GM19035 (cell line): ENCODE measurements around the gene RGS19.

Source experiments
- ATAC-seq: cut with Tn5 transposase; IDR thresholded peaks from one replicate; pipeline ENCODE4 v1.9.1; 2021; ENCODE audit not compliant: unreplicated experiment

The RGS19 gene

DNA sequence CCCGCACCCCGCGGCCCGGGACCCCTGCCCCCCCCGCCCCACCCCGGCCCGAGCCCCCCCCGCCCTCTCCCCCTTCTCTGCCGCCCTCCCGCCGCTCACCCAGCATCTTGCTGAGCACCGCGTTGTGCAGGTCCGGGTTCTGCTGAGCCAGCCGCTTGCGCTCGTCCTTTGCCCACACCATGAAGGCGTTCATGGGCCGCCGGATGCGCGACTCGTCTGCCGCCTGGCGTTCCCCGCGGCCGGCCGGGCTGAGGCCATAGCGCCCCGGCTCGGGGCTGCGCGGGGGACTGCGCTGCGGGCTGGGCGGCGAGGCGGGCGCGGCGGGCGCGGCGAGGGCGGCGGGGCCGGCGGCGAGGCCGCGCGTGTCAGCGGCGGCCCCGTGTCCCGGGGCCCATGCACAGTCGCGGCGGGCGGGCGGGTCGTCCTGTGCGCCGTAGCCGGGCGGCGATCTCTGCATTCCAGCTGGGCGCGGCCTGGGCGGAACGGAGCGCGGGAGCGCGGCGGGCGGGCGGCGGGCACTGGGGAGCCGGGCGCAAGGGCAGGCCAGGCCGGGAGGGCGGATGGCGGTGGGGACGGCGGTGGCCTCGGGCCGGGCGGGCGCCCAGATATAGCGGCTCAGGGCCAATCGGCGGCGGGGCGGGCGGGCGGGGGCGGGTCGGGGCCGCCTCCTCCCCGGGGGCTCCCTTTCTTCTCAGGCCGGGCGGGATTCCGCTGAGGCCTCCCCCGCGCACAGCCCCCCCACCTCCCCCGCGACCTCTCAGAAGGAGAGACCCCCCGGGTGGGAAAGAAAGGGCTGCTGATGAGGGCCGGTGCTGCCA is 30.0 kb downstream of the RGS19 start, which contains the start of gene SOX18:
Gene SOX18 (minus strand): TSS at position 580 of the 818 bp plus-strand sequence. CDS start 123 bp downstream, at position 457.
- no peak for ATAC-seq

DNA sequence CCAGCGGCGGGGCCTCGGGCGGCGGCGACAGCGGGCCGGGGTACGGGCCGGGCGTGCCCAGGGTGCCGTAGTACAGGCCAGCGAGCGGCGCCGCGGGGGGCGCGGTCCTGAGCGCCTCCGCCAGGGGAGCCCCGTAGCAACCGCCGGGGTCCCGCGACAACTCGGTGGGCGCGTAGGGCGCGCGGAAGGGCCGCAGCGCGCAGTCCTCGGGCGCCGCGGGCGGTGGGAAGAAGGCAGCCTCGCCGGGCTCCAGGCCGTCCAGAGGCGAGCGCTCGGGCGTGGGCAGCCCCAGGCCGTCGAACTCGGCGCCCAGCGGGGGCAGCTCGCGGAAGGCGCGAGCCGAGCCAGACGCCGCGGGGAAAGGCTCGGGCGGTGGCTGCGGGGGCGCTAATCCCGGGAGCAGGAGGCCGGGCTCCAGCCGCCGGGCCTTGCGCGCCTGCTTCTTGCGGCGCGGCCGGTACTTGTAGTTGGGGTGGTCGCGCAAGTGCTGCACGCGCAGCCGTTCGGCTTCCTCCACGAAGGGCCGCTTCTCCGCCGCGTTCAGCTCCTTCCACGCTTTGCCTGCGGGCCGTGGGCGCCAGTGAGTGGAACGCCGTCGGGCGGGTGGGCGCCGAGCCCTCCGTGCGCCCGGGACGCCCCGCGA is 30.8 kb downstream of the RGS19 start:
- no peak for ATAC-seq

GRCh38 chr20:64047968-64048401 is 31.3 kb downstream of the RGS19 start:
- ATAC-seq, result no peak

GRCh38 chr20:64047046-64047389 is 32.3 kb downstream of the RGS19 start:
- no peak for ATAC-seq

GRCh38 chr20:64045346-64046011 is 33.8 kb downstream of the RGS19 start:
- no peak for ATAC-seq

- ATAC-seq, result no peak
Observed at GRCh38 chr20:64044484-64045247, 34.7 kb downstream of the RGS19 start.

GRCh38 chr20:64043768-64044167 is 35.5 kb downstream of the RGS19 start:
- no peak for ATAC-seq

DNA sequence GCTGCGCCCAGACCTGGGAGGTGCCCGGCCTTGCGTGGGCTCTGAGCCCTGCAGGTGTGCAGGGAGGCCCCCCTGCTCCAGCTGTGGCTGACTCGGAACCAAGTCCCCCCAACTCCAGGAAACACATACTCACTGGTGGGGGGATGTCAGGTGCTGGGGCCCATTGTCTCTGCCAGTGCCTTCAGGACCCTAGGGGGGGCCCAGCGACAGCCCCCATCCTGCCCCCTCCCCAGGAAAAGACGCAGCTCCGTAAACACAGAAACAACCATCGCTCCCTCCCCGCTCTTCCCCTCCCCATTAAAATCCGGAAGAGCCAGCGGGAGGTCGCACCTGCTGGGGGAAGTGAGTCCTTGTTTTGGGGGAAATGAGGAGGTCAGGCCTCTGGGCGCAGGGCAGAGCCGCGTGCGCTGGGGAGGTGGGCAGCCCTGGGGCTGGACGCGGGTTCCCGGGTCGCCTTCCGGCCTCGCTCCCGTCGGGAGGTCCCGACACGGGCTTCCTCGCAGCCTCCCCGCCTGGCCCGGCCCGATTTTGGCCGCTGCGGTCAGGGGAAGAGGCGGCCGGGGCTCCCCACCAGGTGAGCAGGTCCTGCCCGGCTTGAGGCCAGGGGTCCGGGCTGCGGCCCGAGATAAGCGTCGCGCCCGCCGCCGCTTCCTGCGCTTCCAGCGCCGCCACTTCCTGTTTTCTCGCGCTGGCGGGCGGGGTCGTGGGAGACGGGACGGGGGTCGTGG is 37.1 kb downstream of the RGS19 start:
- ATAC-seq, result no peak

GRCh38 chr20:64041781-64042053 is 37.6 kb downstream of the RGS19 start:
- no peak for ATAC-seq

- ATAC-seq, result no peak
Observed at GRCh38 chr20:64041040-64041780, 38.1 kb downstream of the RGS19 start.

DNA sequence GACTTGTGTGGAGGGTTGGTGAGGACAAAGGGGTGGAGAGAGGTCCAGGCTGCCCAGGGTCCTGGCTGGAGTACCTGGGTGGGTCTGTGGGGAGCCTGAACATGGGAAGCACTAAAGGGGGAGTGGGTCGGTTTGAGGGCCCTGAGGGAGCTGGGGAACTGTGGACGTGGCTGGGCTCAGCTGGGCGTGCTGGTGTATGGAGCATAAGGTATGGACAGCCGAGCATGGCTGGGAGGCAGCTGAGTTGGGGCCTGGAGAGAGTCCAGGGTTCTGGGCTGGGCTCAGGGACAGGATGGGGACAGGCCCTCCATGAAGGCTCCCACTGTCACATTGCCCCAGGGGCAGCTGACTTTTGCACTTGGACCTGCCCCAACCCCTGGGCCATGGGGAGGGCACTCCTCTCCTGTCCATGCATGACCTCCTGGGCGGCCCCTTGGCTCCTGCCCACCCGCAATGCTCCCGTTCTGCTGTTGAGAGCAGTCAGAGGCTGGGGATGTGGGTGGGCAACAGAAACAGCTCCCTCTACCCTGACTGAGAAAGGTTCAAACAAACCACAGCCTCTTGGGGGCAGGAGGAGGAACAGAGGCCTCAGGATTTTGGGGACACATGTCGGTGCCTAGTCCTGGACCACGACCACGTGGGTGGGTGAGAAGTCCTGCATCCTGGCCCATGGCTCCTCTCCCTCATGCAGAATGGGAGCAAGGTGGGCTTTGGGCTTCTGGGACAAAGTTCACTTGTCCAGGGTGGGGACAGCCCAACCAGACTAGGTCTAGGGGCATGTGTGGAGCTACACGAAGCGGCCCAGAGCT is 38.9 kb downstream of the RGS19 start:
- no peak for ATAC-seq

DNA sequence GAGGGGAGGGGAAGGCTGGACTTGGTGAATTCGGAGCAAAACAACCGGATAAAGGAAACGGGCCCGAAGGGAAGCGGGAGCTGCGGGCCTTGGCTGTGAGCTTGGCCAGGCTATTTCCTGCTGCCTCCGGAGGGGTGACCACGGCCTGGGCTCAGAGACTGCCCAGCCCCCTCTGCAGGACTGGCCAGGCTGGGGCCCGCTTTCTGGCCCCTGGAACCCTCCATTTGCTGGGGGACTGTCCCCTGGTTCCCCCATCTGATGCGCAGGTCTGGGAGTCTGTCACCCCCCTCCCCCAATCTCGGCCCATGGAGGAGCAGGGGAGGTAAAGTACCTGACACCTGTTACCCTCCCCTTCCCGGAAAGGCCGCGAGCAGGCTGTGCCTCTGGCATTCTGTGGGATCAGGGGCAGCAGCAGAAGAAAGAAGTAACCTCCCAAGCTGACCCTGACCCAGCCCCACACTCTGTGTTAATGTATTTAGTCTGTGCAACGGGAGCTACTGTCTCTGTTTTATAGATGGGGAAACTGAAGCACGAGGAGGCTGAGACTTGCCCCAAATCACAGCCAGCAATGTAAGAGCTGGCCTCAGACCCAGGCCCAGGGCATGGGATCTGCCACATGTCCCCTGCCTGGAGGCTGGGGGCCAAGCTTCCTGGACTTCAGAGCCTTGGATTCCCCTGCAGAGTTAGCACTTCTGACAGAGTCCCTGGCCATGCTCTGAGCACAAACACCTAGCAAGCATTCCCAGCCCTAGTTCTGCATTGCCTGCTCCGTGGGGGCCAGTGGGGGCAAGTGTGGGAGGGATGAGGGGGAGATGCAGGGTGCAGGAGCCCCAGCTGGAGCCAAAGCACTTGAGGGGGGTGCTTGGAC is 39.8 kb downstream of the RGS19 start:
- no peak for ATAC-seq

DNA sequence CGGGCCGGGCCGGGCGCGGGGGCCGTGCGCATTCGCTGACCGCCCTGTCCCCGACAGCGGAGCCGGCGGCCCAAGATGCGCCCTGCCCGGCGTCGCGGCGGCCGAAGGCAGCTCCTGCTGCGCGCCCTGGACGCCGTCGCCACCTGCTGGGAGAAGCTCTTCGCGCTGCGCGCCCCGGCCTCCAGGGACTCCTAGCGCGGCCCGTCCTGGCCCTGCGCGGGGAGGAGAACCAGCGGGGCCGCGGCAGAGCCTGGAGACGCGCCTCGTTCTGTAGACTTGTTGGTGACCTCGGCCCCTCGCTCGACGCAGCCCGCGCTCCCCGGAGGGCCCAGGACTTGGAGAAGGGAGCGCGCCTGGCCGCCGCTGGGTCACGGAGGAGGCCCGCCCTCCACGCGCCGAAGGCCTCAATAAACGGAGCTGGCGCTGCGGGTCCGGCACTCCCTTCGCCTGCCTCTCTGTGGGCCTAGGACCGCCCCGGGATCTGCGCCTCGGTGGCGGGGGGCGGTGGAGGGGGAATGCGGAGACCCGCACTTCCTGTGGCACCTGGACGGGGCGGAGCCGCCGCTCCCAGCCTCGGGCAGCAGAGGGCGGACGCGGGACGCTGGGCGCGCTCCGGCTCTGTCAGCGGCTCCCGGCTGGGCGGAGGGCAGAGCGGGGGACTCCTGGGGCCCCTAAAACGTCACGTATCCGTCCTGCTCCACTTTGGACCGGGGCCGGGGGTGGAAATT is 40.6 kb downstream of the RGS19 start:
- ATAC-seq, result peak; percentile 63

GRCh38 chr20:64038224-64038564 is 41.1 kb downstream of the RGS19 start:
- peak; percentile 15 for ATAC-seq

DNA sequence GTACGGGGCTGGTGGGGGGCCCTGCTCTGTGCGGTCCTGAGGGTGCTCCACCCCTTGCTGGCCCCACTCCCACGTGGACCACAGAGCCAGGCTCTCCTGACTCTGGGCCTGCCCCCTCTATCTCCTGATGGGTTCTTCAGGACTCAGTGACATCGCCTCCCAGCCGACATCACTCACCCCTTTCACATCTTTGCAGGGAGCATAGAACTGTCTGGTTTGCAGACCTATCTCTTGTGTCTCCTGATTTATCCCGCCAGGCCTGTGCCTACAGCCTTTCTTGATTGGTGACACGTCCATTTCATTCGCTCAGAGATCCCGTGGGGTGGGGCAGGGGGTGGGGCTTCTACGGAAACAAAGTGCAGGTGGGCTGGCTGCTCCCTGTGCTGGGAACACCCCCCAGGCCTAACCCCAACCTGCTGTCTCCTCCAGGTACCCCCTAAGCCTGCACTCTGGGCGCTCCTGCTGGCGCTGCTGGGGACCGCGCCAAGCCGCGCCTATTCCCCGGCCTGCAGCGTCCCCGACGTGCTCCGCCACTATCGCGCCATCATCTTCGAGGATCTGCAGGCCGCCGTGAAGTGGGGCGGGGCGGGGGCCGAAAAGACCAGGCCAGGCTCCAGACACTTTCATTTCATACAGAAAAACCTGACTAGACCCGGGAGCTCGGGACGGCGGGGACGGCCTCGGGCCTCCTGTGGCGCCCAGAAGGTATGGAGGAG is 41.7 kb downstream of the RGS19 start:
- no peak for ATAC-seq

- ATAC-seq, result no peak
Observed at GRCh38 chr20:64037199-64037497, 42.2 kb downstream of the RGS19 start.
